HepG2 (cell line): ENCODE data around the gene SYMPK. TPM values are rescaled to one million over a fixed set of nuclear protein-coding genes. Genes with fewer than 3 reads are reported as not detected.

Source experiments
- CREB1 ChIP-seq, 2 experiments: fragments of 450-650 bp in 1 of 2; IDR thresholded peaks; 2 replicates each; pipeline ENCODE4 v1.6.1; 2016 to 2017; ENCODE audit warnings: control low read depth in 1 of 2, mild to moderate bottlenecking in 1 of 2, missing compliant biosample characterization in 1 of 2, missing genetic modification characterization in 1 of 2
- ELF3 ChIP-seq: IDR thresholded peaks from 2 replicates; pipeline ENCODE4 v1.6.1; 2016; ENCODE audit warnings: missing genetic modification reagents, missing compliant biosample characterization
- HDAC2 ChIP-seq: sonication (generic); formaldehyde crosslinking; IDR thresholded peaks from 2 replicates; pipeline ENCODE4 v1.4.0; 2020; ENCODE audit warnings: missing genetic modification reagents
- HDAC6 ChIP-seq: fragments of 200-600 bp; sonication (generic); IDR thresholded peaks from 2 replicates; pipeline ENCODE4 v1.7.0; 2017; ENCODE audit warnings: mild to moderate bottlenecking, antibody characterized with exemption, low read length, low read depth
- KDM5B ChIP-seq: sonication (generic); formaldehyde crosslinking; IDR thresholded peaks from 2 replicates; pipeline ENCODE4 v1.4.0; 2020; ENCODE audit warnings: missing genetic modification reagents, mild to moderate bottlenecking, borderline replicate concordance
- NFKBIZ ChIP-seq: IDR thresholded peaks from 2 replicates; pipeline ENCODE4 v1.6.1; 2018; ENCODE audit warnings: missing genetic modification reagents, missing compliant biosample characterization
- PBX2 ChIP-seq: IDR thresholded peaks from 2 replicates; pipeline ENCODE4 v1.6.1; 2016; ENCODE audit warnings: control low read depth
- RARG ChIP-seq: sonication (generic); formaldehyde crosslinking; IDR thresholded peaks from 2 replicates; pipeline ENCODE4 v1.4.0; 2020; ENCODE audit warnings: low read depth, mild to moderate bottlenecking, missing genetic modification reagents
- RFXAP ChIP-seq: sonication (generic); formaldehyde crosslinking; IDR thresholded peaks from 2 replicates; pipeline ENCODE4 v1.4.0; 2020; ENCODE audit warnings: missing genetic modification reagents, borderline replicate concordance
- RORA ChIP-seq: sonication (generic); formaldehyde crosslinking; IDR thresholded peaks from 2 replicates; pipeline ENCODE4 v1.5.0; 2020; ENCODE audit warnings: mild to moderate bottlenecking, missing genetic modification reagents, moderate library complexity
- TBL1XR1 ChIP-seq: fragments of 150-350 bp; IDR thresholded peaks from 2 replicates; pipeline ENCODE4 v1.6.1; 2014; ENCODE audit warnings: borderline replicate concordance, low read length; ENCODE audit not compliant: partially characterized antibody
- THAP9 ChIP-seq: sonication (generic); formaldehyde crosslinking; IDR thresholded peaks from 2 replicates; pipeline ENCODE4; 2020; ENCODE audit warnings: missing genetic modification reagents, mild to moderate bottlenecking, borderline replicate concordance
- ZBTB20 ChIP-seq: sonication (generic); formaldehyde crosslinking; IDR thresholded peaks from 2 replicates; pipeline ENCODE4 v1.8.1; 2023; ENCODE audit warnings: missing genetic modification reagents, low read depth, mild to moderate bottlenecking, borderline replicate concordance
- ZFY ChIP-seq: sonication (generic); formaldehyde crosslinking; IDR thresholded peaks from 2 replicates; pipeline ENCODE4 v1.4.0; 2020; ENCODE audit warnings: missing genetic modification reagents
- ZMYM4 ChIP-seq: sonication (generic); formaldehyde crosslinking; IDR thresholded peaks from 2 replicates; pipeline ENCODE4 v1.8.1; 2023; ENCODE audit warnings: mild to moderate bottlenecking, missing genetic modification reagents
- ZNF274 ChIP-seq: sonication (generic); formaldehyde crosslinking; IDR thresholded peaks from 2 replicates; pipeline ENCODE4 v1.5.1; 2020; ENCODE audit warnings: mild to moderate bottlenecking, missing genetic modification reagents
- ZNF530 ChIP-seq: sonication (generic); formaldehyde crosslinking; IDR thresholded peaks from 2 replicates; pipeline ENCODE4 v1.5.0; 2020; ENCODE audit warnings: low read depth, mild to moderate bottlenecking, missing genetic modification reagents
- ZNF556 ChIP-seq: sonication (generic); formaldehyde crosslinking; IDR thresholded peaks from 2 replicates; pipeline ENCODE4 v1.4.0; 2020; ENCODE audit warnings: mild to moderate bottlenecking, missing genetic modification reagents, borderline replicate concordance
- ZSCAN30 ChIP-seq: sonication (generic); formaldehyde crosslinking; IDR thresholded peaks from 2 replicates; pipeline ENCODE4 v1.5.0; 2020; ENCODE audit warnings: mild to moderate bottlenecking, missing genetic modification reagents
- polyA plus RNA-seq, 8 experiments: library from polyadenylated mRNA; depleted of rRNA in 3 of 8; stranded (reverse) in 7 of 8; unstranded in 1 of 8; fragments of >200 nt; fragmentation: Illumina TruSeq in 4 of 8; extraction: Trizol in 4 of 8; gene quantifications; 2 replicates each; pipeline versions ENCODE4 v1.2.1 to v1.2.3, GENCODE V29; 2011 to 2016; ENCODE audit warnings: low read depth in 4 of 8, missing spikeins in 1 of 8, mixed read lengths in 1 of 8; ENCODE audit not compliant: insufficient read depth in 1 of 8
- total RNA-seq, 5 experiments: library from RNA; depleted of rRNA; stranded (reverse); fragments of >200 nt; fragmentation: Illumina TruSeq; extraction: Trizol; gene quantifications; 2 replicates each; pipeline ENCODE4 v1.2.3, GENCODE V29; 2016; ENCODE audit warnings: low read depth in 1 of 5
- TF ChIP-seq, protein P1 (sequence below): sonication (generic); formaldehyde crosslinking; IDR thresholded peaks from 2 replicates; pipeline ENCODE4 v1.4.0; 2020; ENCODE audit warnings: mild to moderate bottlenecking, missing genetic modification reagents
- TF ChIP-seq, protein P2 (sequence below): IDR thresholded peaks from 2 replicates; pipeline ENCODE4 v1.6.1; 2016
- TF ChIP-seq, protein P3 (sequence below): sonication (generic); formaldehyde crosslinking; conservative IDR thresholded peaks from 2 replicates; pipeline ENCODE4 v1.4.0; 2020; ENCODE audit warnings: missing genetic modification reagents

SYMPK gene
- total and polyA plus RNA-seq, 2 of the 13 experiments (the other 11 are each of a cell fraction or from before 2014, with no cell fraction given) = 21.9 to 55.7 TPM

- TF ChIP-seq ZNF556 = no peak
- TF ChIP-seq HDAC6 = no peak
- TF ChIP-seq, protein P1, sequence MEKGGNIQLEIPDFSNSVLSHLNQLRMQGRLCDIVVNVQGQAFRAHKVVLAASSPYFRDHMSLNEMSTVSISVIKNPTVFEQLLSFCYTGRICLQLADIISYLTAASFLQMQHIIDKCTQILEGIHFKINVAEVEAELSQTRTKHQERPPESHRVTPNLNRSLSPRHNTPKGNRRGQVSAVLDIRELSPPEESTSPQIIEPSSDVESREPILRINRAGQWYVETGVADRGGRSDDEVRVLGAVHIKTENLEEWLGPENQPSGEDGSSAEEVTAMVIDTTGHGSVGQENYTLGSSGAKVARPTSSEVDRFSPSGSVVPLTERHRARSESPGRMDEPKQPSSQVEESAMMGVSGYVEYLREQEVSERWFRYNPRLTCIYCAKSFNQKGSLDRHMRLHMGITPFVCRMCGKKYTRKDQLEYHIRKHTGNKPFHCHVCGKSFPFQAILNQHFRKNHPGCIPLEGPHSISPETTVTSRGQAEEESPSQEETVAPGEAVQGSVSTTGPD = no peak
- TF ChIP-seq TBL1XR1 = peak; percentile 54
- peak; percentile 69 for TF ChIP-seq CREB1 (IDR thresholded peaks at IDR 0.05)
- peak; percentile 90 for TF ChIP-seq CREB1 (CRISPR knock-in tag; IDR thresholded peaks at IDR 0.05)
- no peak for TF ChIP-seq RARG (CRISPR knock-in tag)
- TF ChIP-seq RORA (CRISPR knock-in tag) = no peak
- no peak for TF ChIP-seq ZSCAN30
- TF ChIP-seq ZBTB20 (CRISPR knock-in tag) = no peak
- TF ChIP-seq, protein P2, sequence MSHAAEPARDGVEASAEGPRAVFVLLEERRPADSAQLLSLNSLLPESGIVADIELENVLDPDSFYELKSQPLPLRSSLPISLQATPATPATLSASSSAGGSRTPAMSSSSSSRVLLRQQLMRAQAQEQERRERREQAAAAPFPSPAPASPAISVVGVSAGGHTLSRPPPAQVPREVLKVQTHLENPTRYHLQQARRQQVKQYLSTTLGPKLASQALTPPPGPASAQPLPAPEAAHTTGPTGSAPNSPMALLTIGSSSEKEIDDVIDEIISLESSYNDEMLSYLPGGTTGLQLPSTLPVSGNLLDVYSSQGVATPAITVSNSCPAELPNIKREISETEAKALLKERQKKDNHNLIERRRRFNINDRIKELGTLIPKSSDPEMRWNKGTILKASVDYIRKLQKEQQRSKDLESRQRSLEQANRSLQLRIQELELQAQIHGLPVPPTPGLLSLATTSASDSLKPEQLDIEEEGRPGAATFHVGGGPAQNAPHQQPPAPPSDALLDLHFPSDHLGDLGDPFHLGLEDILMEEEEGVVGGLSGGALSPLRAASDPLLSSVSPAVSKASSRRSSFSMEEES (CRISPR knock-in tag) = peak; percentile 73
- TF ChIP-seq THAP9 = peak; percentile 96
- no peak for TF ChIP-seq RFXAP (CRISPR knock-in tag)
- peak; percentile 69; the same call in 1 of the 2 replicates for TF ChIP-seq ZFY (CRISPR knock-in tag)
- TF ChIP-seq PBX2 (CRISPR knock-in tag) = no peak
- TF ChIP-seq HDAC2 (CRISPR knock-in tag) = no peak; the same call in 1 of the 2 replicates
- TF ChIP-seq ZNF274 (CRISPR knock-in tag) = no peak
- no peak for TF ChIP-seq ZNF530 (CRISPR knock-in tag)
- TF ChIP-seq KDM5B (CRISPR knock-in tag) = peak; percentile 87
- TF ChIP-seq NFKBIZ (CRISPR knock-in tag) = peak; percentile 26; the same call in 1 of the 2 replicates
- TF ChIP-seq ELF3 = peak; percentile 87
- TF ChIP-seq ZMYM4 (CRISPR knock-in tag) = peak; percentile 67; the same call in 1 of the 2 replicates
- TF ChIP-seq, protein P3, sequence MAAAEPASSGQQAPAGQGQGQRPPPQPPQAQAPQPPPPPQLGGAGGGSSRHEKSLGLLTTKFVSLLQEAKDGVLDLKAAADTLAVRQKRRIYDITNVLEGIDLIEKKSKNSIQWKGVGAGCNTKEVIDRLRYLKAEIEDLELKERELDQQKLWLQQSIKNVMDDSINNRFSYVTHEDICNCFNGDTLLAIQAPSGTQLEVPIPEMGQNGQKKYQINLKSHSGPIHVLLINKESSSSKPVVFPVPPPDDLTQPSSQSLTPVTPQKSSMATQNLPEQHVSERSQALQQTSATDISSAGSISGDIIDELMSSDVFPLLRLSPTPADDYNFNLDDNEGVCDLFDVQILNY = no peak
Measured at GRCh38 chr19:45862564-45863334, at the start of gene SYMPK (continued).
